Fibroblast of pulmonary artery (primary cell): ENCODE data around the gene TTF2.
"Not testable (repeated sequence)": the region's sequence is repeated elsewhere in the genome, so short reads cannot be mapped to it uniquely, and the experiment has no call there.

Experiments used
- DNase-seq: peaks from one replicate; pipeline ENCODE4 v3.0.0-alpha.2; 2010; ENCODE audit warnings: low read depth
- H3K4me3 ChIP-seq: replicated peaks from 2 replicates; pipeline ENCODE4 v1.5.1; 2011; ENCODE audit warnings: low read depth, mild to moderate bottlenecking, control low read depth, low read length, moderate library complexity
- TF ChIP-seq, protein P1 (sequence below): IDR thresholded peaks from 2 replicates; pipeline ENCODE4 v1.5.1; 2011; ENCODE audit warnings: mild to moderate bottlenecking, control low read depth, low read length, inconsistent platforms; ENCODE audit errors: missing control alignments

Gene TTF2

GRCh38 chr1:117094841-117095604, 34.9 kb downstream of the TTF2 start:
- no peak overlapping the region for H3K4me3 ChIP-seq
- no peak for DNase-seq
- TF ChIP-seq, protein P1, sequence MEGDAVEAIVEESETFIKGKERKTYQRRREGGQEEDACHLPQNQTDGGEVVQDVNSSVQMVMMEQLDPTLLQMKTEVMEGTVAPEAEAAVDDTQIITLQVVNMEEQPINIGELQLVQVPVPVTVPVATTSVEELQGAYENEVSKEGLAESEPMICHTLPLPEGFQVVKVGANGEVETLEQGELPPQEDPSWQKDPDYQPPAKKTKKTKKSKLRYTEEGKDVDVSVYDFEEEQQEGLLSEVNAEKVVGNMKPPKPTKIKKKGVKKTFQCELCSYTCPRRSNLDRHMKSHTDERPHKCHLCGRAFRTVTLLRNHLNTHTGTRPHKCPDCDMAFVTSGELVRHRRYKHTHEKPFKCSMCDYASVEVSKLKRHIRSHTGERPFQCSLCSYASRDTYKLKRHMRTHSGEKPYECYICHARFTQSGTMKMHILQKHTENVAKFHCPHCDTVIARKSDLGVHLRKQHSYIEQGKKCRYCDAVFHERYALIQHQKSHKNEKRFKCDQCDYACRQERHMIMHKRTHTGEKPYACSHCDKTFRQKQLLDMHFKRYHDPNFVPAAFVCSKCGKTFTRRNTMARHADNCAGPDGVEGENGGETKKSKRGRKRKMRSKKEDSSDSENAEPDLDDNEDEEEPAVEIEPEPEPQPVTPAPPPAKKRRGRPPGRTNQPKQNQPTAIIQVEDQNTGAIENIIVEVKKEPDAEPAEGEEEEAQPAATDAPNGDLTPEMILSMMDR = no peak

DNA sequence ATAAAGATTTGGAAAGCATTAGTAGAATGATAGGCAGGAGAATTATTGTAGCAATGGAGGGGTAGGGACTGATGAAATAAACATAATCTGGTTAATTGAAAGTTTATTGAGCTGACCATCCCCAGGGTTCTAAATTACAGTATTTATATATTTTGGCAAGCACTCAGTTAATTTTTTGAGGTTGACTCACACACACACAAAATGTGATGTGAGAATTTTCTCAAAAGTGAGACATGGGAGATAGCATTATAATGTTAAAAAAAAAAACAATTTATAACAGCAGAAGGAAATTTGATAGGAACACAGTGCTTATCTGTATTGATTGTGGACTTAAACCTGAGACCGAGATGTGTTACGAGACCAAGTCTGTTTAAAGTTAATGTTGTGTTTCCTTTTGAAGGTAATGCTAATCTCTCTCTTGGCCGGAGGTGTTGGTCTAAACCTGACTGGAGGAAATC, 36.9 kb downstream of the TTF2 start:
- DNase-seq = no peak
- TF ChIP-seq, protein P1 = no peak
- H3K4me3 ChIP-seq = no peak overlapping the region

- H3K4me3 ChIP-seq = no peak overlapping the region
- DNase-seq = peak; percentile 29
- TF ChIP-seq, protein P1 = no peak
These were observed 37.3 kb downstream of the TTF2 start for GRCh38 chr1:117097443-117097842.

DNA sequence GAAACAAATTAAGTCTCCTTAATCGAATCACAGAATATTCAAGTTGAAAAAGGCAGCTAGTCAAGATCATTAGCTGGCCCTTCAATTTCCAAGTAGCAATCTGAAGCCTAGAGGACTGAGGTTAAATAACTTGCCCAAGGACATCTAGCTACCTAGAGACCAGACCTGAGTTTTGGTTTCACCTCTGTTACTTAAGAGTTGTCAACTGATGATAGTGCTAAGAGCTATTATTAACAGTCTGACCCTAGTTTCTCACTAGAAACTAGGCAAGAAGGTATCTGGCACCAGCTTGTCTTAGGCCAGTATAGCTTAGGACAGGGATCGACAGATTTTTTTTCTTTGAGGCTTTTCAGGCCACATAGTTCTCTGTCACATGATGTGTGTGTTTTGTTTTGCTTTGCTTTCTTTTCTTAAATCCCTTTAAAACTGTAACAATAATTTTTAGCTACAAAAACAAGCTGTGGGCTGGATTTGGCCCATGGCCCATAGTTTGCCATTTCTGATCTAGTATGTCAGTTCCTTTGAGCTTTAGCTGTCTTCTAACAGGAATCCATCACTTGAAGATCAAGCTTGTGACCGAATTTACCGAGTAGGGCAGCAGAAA, 38.3 kb downstream of the TTF2 start:
- no peak for DNase-seq
- H3K4me3 ChIP-seq = no peak overlapping the region
- TF ChIP-seq, protein P1 = no peak

DNA sequence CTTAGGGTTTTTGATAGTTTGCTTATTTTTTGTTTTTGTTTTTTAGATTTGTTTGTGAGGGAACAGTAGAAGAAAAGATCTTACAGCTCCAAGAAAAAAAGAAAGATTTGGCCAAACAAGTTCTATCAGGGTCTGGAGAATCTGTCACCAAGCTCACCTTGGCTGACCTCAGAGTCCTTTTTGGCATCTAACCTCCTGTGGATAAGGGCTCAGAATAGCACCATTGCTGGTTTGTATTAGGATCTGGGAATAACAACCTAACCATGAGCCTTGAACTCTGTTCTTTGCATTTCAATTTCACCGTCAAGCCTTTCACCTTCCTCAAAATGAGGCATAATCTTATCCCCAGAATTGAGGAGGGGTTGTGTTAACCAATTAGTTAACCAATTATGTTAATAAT, 41.2 kb downstream of the TTF2 start:
- no peak for DNase-seq
- TF ChIP-seq, protein P1 = no peak
- no peak overlapping the region for H3K4me3 ChIP-seq

DNA sequence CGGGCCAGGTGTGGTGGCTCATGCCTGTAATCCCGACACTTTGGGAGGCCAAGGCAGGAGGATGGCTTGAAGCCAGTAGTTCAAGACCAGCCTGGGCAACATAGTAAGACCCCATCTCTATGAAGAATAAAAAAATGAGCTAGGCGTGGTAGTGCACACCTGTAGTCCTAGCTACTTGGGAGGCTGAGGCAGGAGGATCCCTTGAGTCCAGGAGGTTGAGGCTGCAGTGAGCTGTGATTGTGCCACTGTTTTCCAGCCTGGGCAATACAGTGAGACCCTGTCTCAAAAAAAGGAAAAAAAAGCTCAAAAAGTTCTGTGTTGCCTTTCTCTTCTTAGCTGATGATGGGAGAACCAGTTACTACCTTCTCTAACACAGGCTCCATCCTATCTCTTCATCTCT, 41.7 kb downstream of the TTF2 start:
- DNase-seq, H3K4me3 ChIP-seq: not testable (repeated sequence)

DNA sequence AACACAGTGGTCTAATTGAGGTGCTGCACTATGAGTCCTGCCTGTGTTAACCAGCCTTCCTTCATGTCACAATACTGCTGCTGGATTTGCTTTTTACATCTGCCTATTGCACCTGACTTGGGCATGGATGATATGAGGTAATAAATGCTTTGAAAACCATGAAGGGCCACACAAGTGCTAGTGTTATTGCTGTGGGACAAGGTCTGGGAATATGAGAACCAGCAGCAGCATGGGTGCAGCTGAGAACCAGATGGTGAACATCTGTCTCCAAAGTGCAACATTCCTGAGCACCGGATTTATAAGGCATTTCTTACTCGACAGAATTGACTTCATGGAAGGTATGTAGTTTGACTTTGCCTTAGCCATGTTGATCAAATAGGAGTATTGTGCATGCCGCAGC, 44.9 kb downstream of the TTF2 start:
- no peak overlapping the region for H3K4me3 ChIP-seq

More for the DNA sequence above, 44.9 kb downstream of the TTF2 start:
- TF ChIP-seq, protein P1 = no peak
- DNase-seq = no peak
